Endodermal cell (in vitro differentiated cells): ENCODE measurements around the gene GET3. TPM values are rescaled to one million over a fixed set of nuclear protein-coding genes. Genes with fewer than 3 reads are reported as not detected.

Source experiments
- DNase-seq: peaks from one replicate; pipeline ENCODE4 v3.0.0-alpha.2; 2017
- H3K27ac ChIP-seq: 2 replicates; pipeline ENCODE4 v1.5.1; 2013; ENCODE audit warnings: mild to moderate bottlenecking, low read depth, low read length, moderate library complexity
- H3K27me3 ChIP-seq: 2 replicates; pipeline ENCODE4 v1.6.1; 2013; ENCODE audit warnings: mild to moderate bottlenecking, low read length, moderate library complexity; ENCODE audit not compliant: insufficient read depth, control insufficient read depth, poor library complexity, severe bottlenecking
- H3K36me3 ChIP-seq: 2 replicates; pipeline ENCODE4 v1.7.0; 2013; ENCODE audit warnings: mild to moderate bottlenecking, low read length, moderate library complexity; ENCODE audit not compliant: control insufficient read depth, insufficient read depth
- H3K4me1 ChIP-seq: one replicate; pipeline ENCODE4 v1.7.0; 2013; ENCODE audit warnings: low read length; ENCODE audit not compliant: control insufficient read depth, insufficient read depth
- H3K4me3 ChIP-seq: 2 replicates; pipeline ENCODE4 v1.5.1; 2013; ENCODE audit warnings: mild to moderate bottlenecking, low read length, moderate library complexity
- H3K9ac ChIP-seq: 2 replicates; pipeline ENCODE4 v1.6.1; 2013; ENCODE audit warnings: mild to moderate bottlenecking, low read length, moderate library complexity; ENCODE audit not compliant: poor library complexity, severe bottlenecking; ENCODE audit errors: extremely low read depth
- H3K9me3 ChIP-seq: 2 replicates; pipeline ENCODE4 v1.6.1; 2013; ENCODE audit warnings: mild to moderate bottlenecking, low read length, moderate library complexity; ENCODE audit not compliant: control insufficient read depth
- H3K27ac Mint-ChIP-seq: 2 replicates; pipeline ENCODE4 v1.8.0; 2020; ENCODE audit warnings: mixed read lengths
- H3K27me3 Mint-ChIP-seq: 2 replicates; pipeline ENCODE4 v1.8.0; 2021; ENCODE audit warnings: mild to moderate bottlenecking, mixed read lengths; ENCODE audit not compliant: insufficient read depth
- H3K36me3 Mint-ChIP-seq: 2 replicates; pipeline ENCODE4 v1.8.0; 2020; ENCODE audit warnings: low read depth, mixed read lengths
- H3K4me1 Mint-ChIP-seq: 2 replicates; pipeline ENCODE4 v1.8.0; 2020; ENCODE audit warnings: mixed read lengths
- H3K4me3 Mint-ChIP-seq: 2 replicates; pipeline ENCODE4 v1.8.0; 2020; ENCODE audit warnings: mild to moderate bottlenecking, moderate library complexity, mixed read lengths
- H3K9me3 Mint-ChIP-seq: 2 replicates; pipeline ENCODE4 v1.8.0; 2020; ENCODE audit warnings: mild to moderate bottlenecking, mixed read lengths
- CTCF ChIP-seq: fragments of 200-600 bp; sonication (generic); conservative IDR thresholded peaks from 2 replicates; pipeline ENCODE4 v1.5.0; 2021; ENCODE audit warnings: antibody characterized with exemption, mild to moderate bottlenecking
- WGBS, 2 experiments: methylation state at CpG; one replicate each; pipeline versions ENCODE4 v1.1.5 to v1.1.7; 2013; ENCODE audit warnings: missing lambda C conversion rate in 2 of 2, mixed read lengths in 1 of 2; ENCODE audit not compliant: insufficient coverage in 1 of 2, insufficient read length in 1 of 2; 5-methylcytosine and 5-hydroxymethylcytosine counted together
- total RNA-seq, 2 donors: library from RNA; stranded (reverse); fragmentation: NEBNext Ultra II Directional in 1 of 2; extraction: Animal tissue kit (Norgen Biotek cat#: 25700) in 1 of 2; gene quantifications; 2 replicates in 1 of 2; 3 replicates in 1 of 2; pipeline ENCODE4 v1.2.1, GENCODE V29; 2021

The GET3 gene
- total RNA-seq, 2 donors from 2014 or later = 97.8 to 102 TPM

GRCh38 chr19:12705654-12706331, 31.5 kb upstream of the GET3 start:
- H3K27me3 ChIP-seq = no peaks in the 10 kb centered on the region
- Mint-ChIP-seq H3K4me3 (no peak overlapping the region), H3K36me3 (peaks cover 76% of the 10 kb centered on the region), H3K4me1 (peaks cover 2% of the 10 kb centered on the region), H3K27me3 (no peaks in the 10 kb centered on the region), H3K9me3 (no peaks in the 10 kb centered on the region), H3K27ac (no peak overlapping the region)
- H3K9me3 ChIP-seq = no peaks in the 10 kb centered on the region
- no peak for DNase-seq
- TF ChIP-seq CTCF = no peak
- H3K36me3 ChIP-seq = peaks cover 88% of the 10 kb centered on the region
- H3K9ac ChIP-seq = no peak overlapping the region
- no peaks in the 10 kb centered on the region for H3K4me1 ChIP-seq
- WGBS, 2 experiments = 92 to 94% methylated on average over 21 to 29 of the region's 29 CpGs
- H3K27ac ChIP-seq = no peak overlapping the region
- H3K4me3 ChIP-seq = no peak overlapping the region

GRCh38 chr19:12706332-12706718, 31.0 kb upstream of the GET3 start:
- no peak for TF ChIP-seq CTCF
- H3K27ac ChIP-seq = no peak overlapping the region
- no peaks in the 10 kb centered on the region for H3K4me1 ChIP-seq
- H3K27me3 ChIP-seq = no peaks in the 10 kb centered on the region
- H3K9ac ChIP-seq = no peak overlapping the region
- DNase-seq = no peak
- no peak overlapping the region for H3K4me3 ChIP-seq
- H3K4me3 Mint-ChIP-seq = no peak overlapping the region
- H3K27me3 Mint-ChIP-seq = no peaks in the 10 kb centered on the region
- no peaks in the 10 kb centered on the region for H3K9me3 Mint-ChIP-seq
- no peaks in the 10 kb centered on the region for H3K9me3 ChIP-seq
- 96% methylated on average over 12 to 13 of the region's 13 CpGs for WGBS, 2 experiments
- peaks cover 88% of the 10 kb centered on the region for H3K36me3 ChIP-seq
- H3K27ac Mint-ChIP-seq = no peak overlapping the region
- H3K36me3 Mint-ChIP-seq = peaks cover 76% of the 10 kb centered on the region
- peaks cover 2% of the 10 kb centered on the region for H3K4me1 Mint-ChIP-seq

GRCh38 chr19:12708641-12709040, 28.7 kb upstream of the GET3 start:
- H3K9ac ChIP-seq = no peak overlapping the region
- no peaks in the 10 kb centered on the region for H3K4me1 ChIP-seq
- no peak for TF ChIP-seq CTCF
- H3K27me3 ChIP-seq = no peaks in the 10 kb centered on the region
- H3K4me3 Mint-ChIP-seq = no peak overlapping the region
- H3K4me3 ChIP-seq = no peak overlapping the region
- DNase-seq = no peak
- peaks cover 81% of the 10 kb centered on the region for H3K36me3 ChIP-seq
- H3K27ac Mint-ChIP-seq = no peak overlapping the region
- H3K27ac ChIP-seq = no peak overlapping the region
- no peaks in the 10 kb centered on the region for H3K9me3 ChIP-seq
- peaks cover 74% of the 10 kb centered on the region for H3K36me3 Mint-ChIP-seq
- H3K9me3 Mint-ChIP-seq = no peaks in the 10 kb centered on the region
- H3K27me3 Mint-ChIP-seq = no peaks in the 10 kb centered on the region
- no peaks in the 10 kb centered on the region for H3K4me1 Mint-ChIP-seq
- WGBS, 2 experiments = 95 to 96% methylated on average over 8 of the region's 8 CpGs
